KMS-11 (cell line): ENCODE measurements around the gene FMNL2.

Experiments used
- H2AFZ ChIP-seq: fragments of 200-600 bp; sonication (generic); 2 replicates; pipeline ENCODE4 v1.6.1; 2016; ENCODE audit warnings: antibody characterized with exemption, mixed run types, low read depth
- H3K27ac ChIP-seq: fragments of 200-600 bp; sonication (generic); 2 replicates; pipeline ENCODE4 v1.6.1; 2016; ENCODE audit warnings: mild to moderate bottlenecking, mixed run types
- H3K27me3 ChIP-seq: fragments of 200-600 bp; sonication (generic); 2 replicates; pipeline ENCODE4 v1.6.1; 2017; ENCODE audit warnings: mild to moderate bottlenecking, low read depth, mixed run types, moderate library complexity; ENCODE audit not compliant: insufficient read depth
- H3K36me3 ChIP-seq: fragments of 200-600 bp; sonication (generic); 2 replicates; pipeline ENCODE4 v1.6.1; 2017; ENCODE audit warnings: mild to moderate bottlenecking, mixed run types; ENCODE audit not compliant: insufficient read depth
- H3K4me1 ChIP-seq: fragments of 200-600 bp; sonication (generic); 2 replicates; pipeline ENCODE4 v1.6.1; 2016; ENCODE audit warnings: mild to moderate bottlenecking, low read depth, mixed run types; ENCODE audit not compliant: poor library complexity, severe bottlenecking
- H3K4me2 ChIP-seq: fragments of 200-600 bp; sonication (generic); 2 replicates; pipeline ENCODE4 v1.7.0; 2016; ENCODE audit warnings: mild to moderate bottlenecking, mixed run types
- H3K4me3 ChIP-seq: fragments of 200-600 bp; sonication (generic); IDR thresholded peaks from 2 replicates; pipeline ENCODE4 v1.6.1; 2017; ENCODE audit warnings: low read depth, low read length, mixed read lengths; ENCODE audit not compliant: insufficient read depth
- H3K79me2 ChIP-seq: fragments of 200-600 bp; sonication (generic); 2 replicates; pipeline ENCODE4 v1.6.1; 2016; ENCODE audit warnings: low read depth, mixed run types; ENCODE audit not compliant: insufficient read depth
- H3K9ac ChIP-seq: fragments of 200-600 bp; sonication (generic); 2 replicates; pipeline ENCODE4 v1.6.1; 2016; ENCODE audit warnings: mild to moderate bottlenecking, mixed run types
- H4K20me1 ChIP-seq: fragments of 200-600 bp; sonication (generic); 2 replicates; pipeline ENCODE4 v1.6.1; 2016; ENCODE audit warnings: mild to moderate bottlenecking, mixed run types; ENCODE audit not compliant: insufficient read depth
- TF ChIP-seq, protein P1 (sequence below): fragments of 200-600 bp; sonication (generic); conservative IDR thresholded peaks from 2 replicates; pipeline ENCODE4 v1.6.1; 2017; ENCODE audit warnings: low read depth, mild to moderate bottlenecking, antibody characterized with exemption, low read length, moderate library complexity, mixed read lengths

The FMNL2 gene

DNA sequence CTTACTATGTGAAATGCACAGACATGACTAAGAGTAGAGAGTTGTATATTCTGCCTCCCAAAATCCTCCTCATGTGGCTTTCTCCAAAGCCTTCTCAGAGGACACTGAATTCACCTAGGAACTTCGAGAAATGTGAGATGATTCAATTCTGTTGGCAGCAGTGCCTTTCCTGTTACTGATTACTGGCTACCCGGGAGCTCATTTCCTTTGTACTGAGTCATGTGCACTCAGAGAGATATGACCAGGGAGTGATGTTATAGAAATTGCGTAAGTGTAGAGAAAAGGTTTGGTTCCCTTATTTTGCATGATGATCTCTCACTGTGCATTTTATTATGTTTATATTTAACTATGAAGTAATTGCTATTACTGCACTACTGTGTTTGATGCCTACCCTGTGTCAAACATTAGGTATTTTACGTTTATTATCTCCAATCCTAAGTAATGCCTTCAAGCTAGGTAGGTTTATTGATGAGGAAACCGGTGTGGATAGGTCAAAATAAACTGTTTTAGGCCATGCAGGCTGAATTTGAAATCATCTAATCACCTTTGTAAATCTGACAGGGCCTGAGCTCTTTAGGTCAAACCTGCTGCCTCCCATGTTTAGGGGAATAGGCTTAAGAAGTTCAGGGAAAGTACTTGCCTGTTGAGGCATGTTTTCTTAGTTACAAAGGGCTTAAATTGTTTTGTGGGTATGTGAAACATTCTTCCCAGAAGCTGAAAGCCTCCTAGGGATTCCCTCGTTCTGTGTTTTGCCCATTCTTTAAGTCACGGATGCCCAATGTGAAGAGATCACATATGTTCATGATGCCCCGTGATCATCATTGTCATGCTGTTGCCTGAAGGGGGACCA lies 86.8 kb downstream of the FMNL2 start:
- H4K20me1 ChIP-seq, result no peaks in the 10 kb centered on the region
- H3K36me3 ChIP-seq, result no peaks in the 10 kb centered on the region
- TF ChIP-seq, protein P1, sequence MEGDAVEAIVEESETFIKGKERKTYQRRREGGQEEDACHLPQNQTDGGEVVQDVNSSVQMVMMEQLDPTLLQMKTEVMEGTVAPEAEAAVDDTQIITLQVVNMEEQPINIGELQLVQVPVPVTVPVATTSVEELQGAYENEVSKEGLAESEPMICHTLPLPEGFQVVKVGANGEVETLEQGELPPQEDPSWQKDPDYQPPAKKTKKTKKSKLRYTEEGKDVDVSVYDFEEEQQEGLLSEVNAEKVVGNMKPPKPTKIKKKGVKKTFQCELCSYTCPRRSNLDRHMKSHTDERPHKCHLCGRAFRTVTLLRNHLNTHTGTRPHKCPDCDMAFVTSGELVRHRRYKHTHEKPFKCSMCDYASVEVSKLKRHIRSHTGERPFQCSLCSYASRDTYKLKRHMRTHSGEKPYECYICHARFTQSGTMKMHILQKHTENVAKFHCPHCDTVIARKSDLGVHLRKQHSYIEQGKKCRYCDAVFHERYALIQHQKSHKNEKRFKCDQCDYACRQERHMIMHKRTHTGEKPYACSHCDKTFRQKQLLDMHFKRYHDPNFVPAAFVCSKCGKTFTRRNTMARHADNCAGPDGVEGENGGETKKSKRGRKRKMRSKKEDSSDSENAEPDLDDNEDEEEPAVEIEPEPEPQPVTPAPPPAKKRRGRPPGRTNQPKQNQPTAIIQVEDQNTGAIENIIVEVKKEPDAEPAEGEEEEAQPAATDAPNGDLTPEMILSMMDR, result no peak
- no peak overlapping the region for H3K4me2 ChIP-seq
- H3K27me3 ChIP-seq, result no peaks in the 10 kb centered on the region
- H2AFZ ChIP-seq, result no peak overlapping the region
- H3K4me3 ChIP-seq, result no peak overlapping the region
- H3K4me1 ChIP-seq, result no peaks in the 10 kb centered on the region
- H3K27ac ChIP-seq, result no peak overlapping the region
- no peak overlapping the region for H3K9ac ChIP-seq
- H3K79me2 ChIP-seq, result no peaks in the 10 kb centered on the region

DNA sequence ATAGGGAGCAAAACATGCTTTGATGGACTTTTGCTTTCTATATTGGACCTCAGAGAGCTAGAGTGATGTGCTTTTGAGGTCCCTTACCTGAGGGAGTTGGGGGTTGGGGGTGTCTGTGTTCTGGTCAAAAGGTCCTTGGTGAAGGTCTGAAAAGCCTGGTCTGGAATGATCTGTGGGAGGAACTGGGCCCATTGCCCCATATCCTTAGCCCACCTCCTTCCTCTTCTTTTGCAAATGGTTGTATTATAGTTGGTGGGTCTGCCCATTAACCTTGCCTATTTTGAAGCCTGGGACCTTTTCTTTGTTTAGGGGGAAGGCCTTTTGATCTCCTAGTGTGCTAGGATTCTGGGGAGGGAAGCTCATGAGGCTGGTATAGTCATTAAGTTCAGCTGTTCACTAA lies 88.7 kb downstream of the FMNL2 start:
- H3K9ac ChIP-seq, result no peak overlapping the region
- no peaks in the 10 kb centered on the region for H3K79me2 ChIP-seq
- no peak overlapping the region for H2AFZ ChIP-seq
- H3K4me3 ChIP-seq, result no peak overlapping the region
- H3K36me3 ChIP-seq, result no peaks in the 10 kb centered on the region
- peaks cover 7% of the 10 kb centered on the region for H3K4me1 ChIP-seq
- H3K27me3 ChIP-seq, result no peaks in the 10 kb centered on the region
- H3K27ac ChIP-seq, result no peak overlapping the region
- H4K20me1 ChIP-seq, result no peaks in the 10 kb centered on the region
- no peak overlapping the region for H3K4me2 ChIP-seq
- TF ChIP-seq, protein P1, result no peak

DNA sequence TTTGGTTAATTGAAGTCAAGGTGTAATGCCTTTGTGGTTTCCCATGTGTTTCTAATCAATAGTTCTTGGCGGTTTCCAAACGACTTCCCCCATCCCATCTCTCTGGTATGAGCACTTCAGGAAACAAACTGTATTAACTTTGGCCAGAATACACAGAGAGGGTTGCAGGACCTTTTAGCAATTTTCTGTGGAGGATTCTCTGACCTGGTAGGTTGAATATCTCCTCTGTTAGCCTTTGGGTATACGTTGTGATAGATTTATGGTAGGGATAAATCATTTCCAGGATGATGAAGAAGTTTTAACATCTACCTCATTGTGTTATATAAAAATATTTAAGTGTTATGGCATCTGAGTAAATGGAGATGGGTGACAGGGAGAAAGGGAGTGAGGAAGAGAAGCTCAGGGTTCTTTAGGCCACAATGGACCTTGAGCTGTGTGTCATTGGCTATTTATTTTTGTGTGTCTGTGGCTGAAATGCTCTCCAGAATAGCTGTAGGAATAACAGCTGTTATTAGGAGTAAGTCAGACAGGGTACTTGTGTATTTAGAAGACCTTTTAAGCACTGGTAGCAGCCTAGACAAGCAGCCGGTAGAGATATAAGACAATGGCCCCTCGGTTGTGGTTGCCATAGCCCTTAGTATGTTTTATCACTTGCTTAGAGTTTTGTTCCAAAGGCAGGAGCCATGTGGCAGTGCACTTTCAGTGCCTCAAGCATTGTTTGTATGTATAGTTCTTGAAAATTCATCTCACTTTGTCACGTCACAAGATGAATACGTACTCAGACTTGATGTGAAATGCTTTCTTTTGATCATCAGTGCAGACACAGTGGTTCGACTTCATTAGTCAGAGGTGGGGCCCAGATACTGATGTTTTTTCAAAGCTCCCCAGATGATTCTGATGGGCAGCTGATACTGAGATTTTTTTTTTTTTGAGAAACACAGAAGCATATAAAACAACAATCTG lies 91.1 kb downstream of the FMNL2 start:
- Histone ChIP-seq H4K20me1 (no peaks in the 10 kb centered on the region), H3K79me2 (no peaks in the 10 kb centered on the region), H3K4me2 (no peak overlapping the region), H3K27me3 (no peaks in the 10 kb centered on the region), H3K4me3 (no peak overlapping the region), H3K9ac (no peak overlapping the region), H3K27ac (no peak overlapping the region), H2AFZ (no peak overlapping the region), H3K4me1 (peaks cover 7% of the 10 kb centered on the region), H3K36me3 (no peaks in the 10 kb centered on the region)
- TF ChIP-seq, protein P1, result no peak

DNA sequence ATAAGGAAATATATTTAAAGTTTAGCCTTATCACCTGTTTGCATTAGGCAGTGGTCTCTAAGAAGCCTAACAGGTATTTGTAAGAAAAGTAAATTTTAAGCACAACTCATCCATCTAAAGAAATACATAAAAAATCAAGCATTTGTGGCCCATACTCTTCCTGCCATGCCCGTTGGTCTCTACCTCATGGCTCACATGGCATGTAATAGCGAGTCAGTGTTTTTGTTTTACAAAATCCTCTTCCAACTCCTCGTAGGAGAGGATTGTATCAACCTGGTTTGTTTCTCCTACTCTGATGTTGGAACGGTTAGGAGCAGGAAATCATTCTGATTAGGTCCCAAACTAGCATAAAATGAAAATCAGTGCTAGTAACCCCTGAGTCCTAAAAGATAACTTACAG lies 91.8 kb downstream of the FMNL2 start:
- H3K79me2 ChIP-seq, result no peaks in the 10 kb centered on the region

More for the DNA sequence above, 91.8 kb downstream of the FMNL2 start:
- H3K4me2 ChIP-seq, result no peak overlapping the region
- H2AFZ ChIP-seq, result no peak overlapping the region
- H3K27me3 ChIP-seq, result no peaks in the 10 kb centered on the region
- no peaks in the 10 kb centered on the region for H3K36me3 ChIP-seq
- H3K27ac ChIP-seq, result no peak overlapping the region
- H3K9ac ChIP-seq, result no peak overlapping the region
- TF ChIP-seq, protein P1, result no peak
- H3K4me1 ChIP-seq, result peaks cover 7% of the 10 kb centered on the region
- H4K20me1 ChIP-seq, result no peaks in the 10 kb centered on the region
- H3K4me3 ChIP-seq, result no peak overlapping the region
